ENCODE data around the gene CCDC51. TPM values are rescaled to one million over a fixed set of nuclear protein-coding genes. Genes with fewer than 3 reads are reported as not detected.

The CCDC51 gene
- total RNA-seq, 1 donor from 2014 or later: 11.5 TPM

- H3K36me3 ChIP-seq: peaks cover 0 to 88% of the 10 kb centered on the region in 2 donors
- peaks cover 18% of the 10 kb centered on the region for H3K4me1 ChIP-seq
- no peak for DNase-seq (ENCODE audit: extremely low spot score in 2 of 2)
These were observed 30.4 kb downstream of the CCDC51 start for GRCh38 chr3:48409291-48410201.

GRCh38 chr3:48408823-48409281 is 31.1 kb downstream of the CCDC51 start:
- no peak for DNase-seq (ENCODE audit: extremely low spot score in 2 of 2)
- Histone ChIP-seq H3K27ac (no peak overlapping the region), H3K4me1 (peaks cover 11% of the 10 kb centered on the region), H3K27me3 (no peaks in the 10 kb centered on the region), H3K9me3 (no peaks in the 10 kb centered on the region), H3K36me3 (peaks cover 0 to 88% of the 10 kb centered on the region in 2 donors), H3K4me3 (no peak overlapping the region)
- no peak for TF ChIP-seq POLR2AphosphoS5 (IDR thresholded peaks at IDR 0.05; ENCODE audit: insufficient read depth in 1 of 2, low read depth in 1 of 2)
- TF ChIP-seq POLR2A (IDR thresholded peaks at IDR 0.05): no peak
- TF ChIP-seq, protein P1, sequence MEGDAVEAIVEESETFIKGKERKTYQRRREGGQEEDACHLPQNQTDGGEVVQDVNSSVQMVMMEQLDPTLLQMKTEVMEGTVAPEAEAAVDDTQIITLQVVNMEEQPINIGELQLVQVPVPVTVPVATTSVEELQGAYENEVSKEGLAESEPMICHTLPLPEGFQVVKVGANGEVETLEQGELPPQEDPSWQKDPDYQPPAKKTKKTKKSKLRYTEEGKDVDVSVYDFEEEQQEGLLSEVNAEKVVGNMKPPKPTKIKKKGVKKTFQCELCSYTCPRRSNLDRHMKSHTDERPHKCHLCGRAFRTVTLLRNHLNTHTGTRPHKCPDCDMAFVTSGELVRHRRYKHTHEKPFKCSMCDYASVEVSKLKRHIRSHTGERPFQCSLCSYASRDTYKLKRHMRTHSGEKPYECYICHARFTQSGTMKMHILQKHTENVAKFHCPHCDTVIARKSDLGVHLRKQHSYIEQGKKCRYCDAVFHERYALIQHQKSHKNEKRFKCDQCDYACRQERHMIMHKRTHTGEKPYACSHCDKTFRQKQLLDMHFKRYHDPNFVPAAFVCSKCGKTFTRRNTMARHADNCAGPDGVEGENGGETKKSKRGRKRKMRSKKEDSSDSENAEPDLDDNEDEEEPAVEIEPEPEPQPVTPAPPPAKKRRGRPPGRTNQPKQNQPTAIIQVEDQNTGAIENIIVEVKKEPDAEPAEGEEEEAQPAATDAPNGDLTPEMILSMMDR (IDR thresholded peaks at IDR 0.05): no peak
- intact Hi-C loops (cut with DNase I): no loop called here

More at GRCh38 chr3:48409291-48410201, 30.4 kb downstream of the CCDC51 start:
- Histone ChIP-seq H3K27me3 (no peaks in the 10 kb centered on the region), H3K27ac (no peak overlapping the region), H3K9me3 (no peaks in the 10 kb centered on the region), H3K4me3 (no peak overlapping the region)
- intact Hi-C loops (cut with DNase I): no loop called here
- TF ChIP-seq POLR2AphosphoS5 (IDR thresholded peaks at IDR 0.05; ENCODE audit: insufficient read depth in 1 of 2, low read depth in 1 of 2): no peak
- TF ChIP-seq, protein P1 (IDR thresholded peaks at IDR 0.05): no peak
- TF ChIP-seq POLR2A (IDR thresholded peaks at IDR 0.05): no peak

- DNase-seq (ENCODE audit: extremely low spot score in 2 of 2): no peak
- H3K4me3 ChIP-seq: no peak overlapping the region
- intact Hi-C loops (cut with DNase I): no loop called here
- TF ChIP-seq, protein P1 (IDR thresholded peaks at IDR 0.05): no peak
- TF ChIP-seq POLR2A (IDR thresholded peaks at IDR 0.05): no peak
- TF ChIP-seq POLR2AphosphoS5 (IDR thresholded peaks at IDR 0.05; ENCODE audit: insufficient read depth in 1 of 2, low read depth in 1 of 2): no peak
- no peaks in the 10 kb centered on the region for H3K9me3 ChIP-seq
- no peaks in the 10 kb centered on the region for H3K27me3 ChIP-seq
- no peak overlapping the region for H3K27ac ChIP-seq
- H3K36me3 ChIP-seq: peaks cover 0 to 80% of the 10 kb centered on the region in 2 donors
- peaks cover 2% of the 10 kb centered on the region for H3K4me1 ChIP-seq
These were observed 32.3 kb downstream of the CCDC51 start for GRCh38 chr3:48407542-48408099.

DNA sequence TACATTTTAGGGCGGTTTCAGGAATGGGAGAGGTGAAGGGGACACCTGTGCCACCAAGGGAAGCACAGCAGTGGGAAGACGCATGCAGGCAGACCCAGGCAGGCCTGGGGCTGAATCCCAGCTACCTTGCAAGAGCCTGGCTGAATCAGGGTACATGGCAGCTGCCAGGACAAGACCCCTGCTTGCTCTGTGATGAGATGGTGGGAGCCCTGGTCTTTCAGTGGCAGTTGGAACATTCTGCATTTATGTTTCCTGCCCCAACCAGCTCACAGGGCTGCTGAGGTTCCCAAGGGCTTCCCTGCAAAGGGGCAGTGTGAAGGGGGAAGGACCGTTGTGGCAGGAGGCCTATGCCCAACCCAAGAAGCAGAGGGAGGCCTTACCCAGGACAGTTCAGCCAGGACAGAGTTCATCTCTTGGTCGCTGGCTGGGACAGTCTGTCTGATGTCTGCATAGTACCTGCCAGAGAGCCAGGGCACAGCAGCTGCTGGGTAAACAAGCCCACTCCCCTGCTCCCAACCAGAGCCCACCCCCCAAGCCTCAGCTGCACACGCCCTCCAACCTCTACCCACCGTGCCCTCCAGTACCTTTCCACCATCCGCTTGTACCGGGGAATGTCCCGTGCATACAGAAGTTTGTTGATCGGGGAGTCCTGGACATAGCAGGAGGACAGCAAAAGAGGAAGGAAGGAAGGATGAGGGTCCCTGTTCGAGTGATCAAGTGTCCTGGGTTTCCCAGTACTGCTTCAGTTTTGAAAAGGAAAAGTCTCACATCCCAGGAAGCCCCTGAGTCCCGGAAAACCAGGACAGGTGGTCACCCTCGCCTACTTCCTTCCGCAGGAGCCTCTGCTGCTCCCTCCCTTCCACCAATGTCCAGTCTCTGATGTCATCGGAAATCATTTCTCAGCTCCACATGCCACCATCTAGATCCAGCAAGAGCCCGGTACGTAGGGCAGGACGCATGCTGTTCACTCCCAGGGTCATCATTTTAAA is 33.2 kb downstream of the CCDC51 start:
- DNase-seq (ENCODE audit: extremely low spot score in 2 of 2): peak in 1 of 2 donors; percentile 79
- TF ChIP-seq POLR2AphosphoS5 (IDR thresholded peaks at IDR 0.05; ENCODE audit: insufficient read depth in 1 of 2, low read depth in 1 of 2) (no peak), POLR2A (IDR thresholded peaks at IDR 0.05) (no peak)
- TF ChIP-seq, protein P1 (IDR thresholded peaks at IDR 0.05): no peak
- H3K4me1 ChIP-seq: peaks cover 4% of the 10 kb centered on the region

More for the DNA sequence above, 33.2 kb downstream of the CCDC51 start:
- no peak overlapping the region for H3K27ac ChIP-seq
- no peaks in the 10 kb centered on the region for H3K9me3 ChIP-seq
- peaks cover 0 to 71% of the 10 kb centered on the region in 2 donors for H3K36me3 ChIP-seq
- no peaks in the 10 kb centered on the region for H3K27me3 ChIP-seq
- no peak overlapping the region for H3K4me3 ChIP-seq
- intact Hi-C loops (cut with DNase I): no loop called here
